ENCODE data around the gene TTC21A. TPM values are rescaled to one million over a fixed set of nuclear protein-coding genes. Genes with fewer than 3 reads are reported as not detected.
A peak's percentile ranks its signal among the peaks of the same experiment; 100 is the strongest.

Gene TTC21A
- polyA plus RNA-seq, 1 donor (not counting 4 experiments of a cell fraction or from before 2014, with no cell fraction given), result 1.3 TPM

DNA sequence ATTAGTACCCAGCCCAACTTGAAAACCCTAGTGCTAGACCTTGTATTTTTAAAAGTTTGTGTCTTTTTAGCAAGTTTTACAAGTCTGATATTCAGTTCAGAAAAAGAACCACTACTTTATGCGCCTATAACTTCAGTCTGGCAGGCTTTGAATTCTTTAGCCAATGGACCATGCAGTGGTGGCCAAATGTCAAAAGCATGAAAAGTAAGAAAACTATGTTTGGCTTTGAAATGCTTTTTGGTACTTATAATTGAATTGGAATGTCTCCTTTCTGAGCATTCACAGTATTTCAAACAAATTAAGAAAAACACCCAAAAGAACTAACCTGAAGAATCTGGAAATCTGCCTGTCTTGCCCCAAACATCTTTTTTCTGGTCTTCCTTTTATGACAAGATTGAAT is 42.8 kb upstream of the TTC21A start:
- no peak overlapping the region for H3K4me3 ChIP-seq (ENCODE audit: control insufficient read depth in 2 of 3, extremely low read depth in 1 of 3, insufficient read depth in 2 of 3, low read depth in 1 of 3, low read length in 3 of 3)
- no peaks in the 10 kb centered on the region for H3K27me3 ChIP-seq (ENCODE audit: control insufficient read depth, extremely low read depth, insufficient read depth, low read length)
- DNase-seq (ENCODE audit: low read depth, low spot score) (no peak), FAIRE-seq (no peak)
- H3K36me3 ChIP-seq (ENCODE audit: control insufficient read depth in 2 of 2, extremely low read depth in 1 of 2, insufficient read depth in 2 of 2, low read length in 2 of 2), result no peaks in the 10 kb centered on the region
- H3K27ac ChIP-seq (ENCODE audit: control insufficient read depth, insufficient read depth, low read length), result no peak overlapping the region
- dilution Hi-C loops (cut with MboI; ENCODE audit: extremely low pct_ligation_motif_present, low sequenced_read_pairs), result no loop called here
- peaks cover 8% of the 10 kb centered on the region for H3K79me2 ChIP-seq (ENCODE audit: control insufficient read depth, insufficient read depth, low read length)
- peaks cover 7% of the 10 kb centered on the region for H3K4me1 ChIP-seq (ENCODE audit: control insufficient read depth, extremely low read depth, insufficient read depth, low read length)
- H3K9me3 ChIP-seq (ENCODE audit: control insufficient read depth, low read depth, low read length), result no peaks in the 10 kb centered on the region
- H3K4me2 ChIP-seq (ENCODE audit: control insufficient read depth, extremely low read depth, insufficient read depth, low read depth, low read length), result no peak overlapping the region
- H4K20me1 ChIP-seq (ENCODE audit: control insufficient read depth, extremely low read depth, insufficient read depth, low read length), result no peaks in the 10 kb centered on the region
- no peak overlapping the region for H2AFZ ChIP-seq (ENCODE audit: control insufficient read depth, low read length)
- H3K9me1 ChIP-seq (ENCODE audit: control insufficient read depth, extremely low read depth, insufficient read depth, low read length), result no peaks in the 10 kb centered on the region
- no peak overlapping the region for H3K9ac ChIP-seq (ENCODE audit: control insufficient read depth, extremely low read depth, insufficient read depth, low read length)
- TF ChIP-seq EZH2 (IDR thresholded peaks at IDR 0.05; ENCODE audit: low read length), result no peak
- TF ChIP-seq, protein P1, sequence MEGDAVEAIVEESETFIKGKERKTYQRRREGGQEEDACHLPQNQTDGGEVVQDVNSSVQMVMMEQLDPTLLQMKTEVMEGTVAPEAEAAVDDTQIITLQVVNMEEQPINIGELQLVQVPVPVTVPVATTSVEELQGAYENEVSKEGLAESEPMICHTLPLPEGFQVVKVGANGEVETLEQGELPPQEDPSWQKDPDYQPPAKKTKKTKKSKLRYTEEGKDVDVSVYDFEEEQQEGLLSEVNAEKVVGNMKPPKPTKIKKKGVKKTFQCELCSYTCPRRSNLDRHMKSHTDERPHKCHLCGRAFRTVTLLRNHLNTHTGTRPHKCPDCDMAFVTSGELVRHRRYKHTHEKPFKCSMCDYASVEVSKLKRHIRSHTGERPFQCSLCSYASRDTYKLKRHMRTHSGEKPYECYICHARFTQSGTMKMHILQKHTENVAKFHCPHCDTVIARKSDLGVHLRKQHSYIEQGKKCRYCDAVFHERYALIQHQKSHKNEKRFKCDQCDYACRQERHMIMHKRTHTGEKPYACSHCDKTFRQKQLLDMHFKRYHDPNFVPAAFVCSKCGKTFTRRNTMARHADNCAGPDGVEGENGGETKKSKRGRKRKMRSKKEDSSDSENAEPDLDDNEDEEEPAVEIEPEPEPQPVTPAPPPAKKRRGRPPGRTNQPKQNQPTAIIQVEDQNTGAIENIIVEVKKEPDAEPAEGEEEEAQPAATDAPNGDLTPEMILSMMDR (optimal IDR thresholded peaks at IDR 0.05 in 1 of 3, IDR thresholded peaks at IDR 0.05 in 1 of 3, conservative IDR thresholded peaks at IDR 0.05 in 1 of 3; ENCODE audit: extremely low read depth in 1 of 3, insufficient read depth in 2 of 3, low read length in 3 of 3), result no peak

DNA sequence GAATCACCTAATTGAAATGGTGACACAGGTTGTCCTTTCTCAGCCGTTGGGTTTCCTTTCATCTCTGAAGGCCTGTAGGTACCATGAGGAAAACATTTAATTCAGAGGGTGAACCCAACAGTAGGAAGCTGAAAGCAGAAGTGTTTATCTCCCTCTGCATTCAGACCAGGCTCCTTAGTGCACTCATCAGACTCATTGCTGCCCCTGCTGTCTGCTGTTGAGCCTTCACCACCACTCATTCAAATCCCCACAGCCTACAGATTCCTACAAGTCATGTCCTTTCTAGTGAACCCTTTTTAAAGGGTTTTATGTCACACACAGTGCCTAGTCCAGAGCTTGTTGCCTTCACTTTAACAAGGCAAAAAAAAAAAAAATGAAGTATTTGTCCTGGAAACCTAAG is 42.3 kb upstream of the TTC21A start:
- H4K20me1 ChIP-seq (ENCODE audit: control insufficient read depth, extremely low read depth, insufficient read depth, low read length), result no peaks in the 10 kb centered on the region
- no peaks in the 10 kb centered on the region for H3K27me3 ChIP-seq (ENCODE audit: control insufficient read depth, extremely low read depth, insufficient read depth, low read length)
- dilution Hi-C loops (cut with MboI; ENCODE audit: extremely low pct_ligation_motif_present, low sequenced_read_pairs), result no loop called here
- FAIRE-seq, result peak; percentile 13
- no peak overlapping the region for H3K27ac ChIP-seq (ENCODE audit: control insufficient read depth, insufficient read depth, low read length)
- no peak overlapping the region for H3K9ac ChIP-seq (ENCODE audit: control insufficient read depth, extremely low read depth, insufficient read depth, low read length)
- peaks cover 8% of the 10 kb centered on the region for H3K79me2 ChIP-seq (ENCODE audit: control insufficient read depth, insufficient read depth, low read length)
- H3K4me2 ChIP-seq (ENCODE audit: control insufficient read depth, extremely low read depth, insufficient read depth, low read depth, low read length), result no peak overlapping the region
- H3K9me1 ChIP-seq (ENCODE audit: control insufficient read depth, extremely low read depth, insufficient read depth, low read length), result no peaks in the 10 kb centered on the region
- no peaks in the 10 kb centered on the region for H3K36me3 ChIP-seq (ENCODE audit: control insufficient read depth in 2 of 2, extremely low read depth in 1 of 2, insufficient read depth in 2 of 2, low read length in 2 of 2)
- H3K4me3 ChIP-seq (ENCODE audit: control insufficient read depth in 2 of 3, extremely low read depth in 1 of 3, insufficient read depth in 2 of 3, low read depth in 1 of 3, low read length in 3 of 3), result no peak overlapping the region
- peaks cover 7% of the 10 kb centered on the region for H3K4me1 ChIP-seq (ENCODE audit: control insufficient read depth, extremely low read depth, insufficient read depth, low read length)
- DNase-seq (ENCODE audit: low read depth, low spot score), result no peak
- H2AFZ ChIP-seq (ENCODE audit: control insufficient read depth, low read length), result no peak overlapping the region
- H3K9me3 ChIP-seq (ENCODE audit: control insufficient read depth, low read depth, low read length), result no peaks in the 10 kb centered on the region
- no peak for TF ChIP-seq EZH2 (IDR thresholded peaks at IDR 0.05; ENCODE audit: low read length)
- TF ChIP-seq, protein P1 (optimal IDR thresholded peaks at IDR 0.05 in 1 of 3, IDR thresholded peaks at IDR 0.05 in 1 of 3, conservative IDR thresholded peaks at IDR 0.05 in 1 of 3; ENCODE audit: extremely low read depth in 1 of 3, insufficient read depth in 2 of 3, low read length in 3 of 3), result peak; percentile 58 to 63 (median 60)
